ENCODE data around the gene HOTAIR.

Gene HOTAIR

DNA sequence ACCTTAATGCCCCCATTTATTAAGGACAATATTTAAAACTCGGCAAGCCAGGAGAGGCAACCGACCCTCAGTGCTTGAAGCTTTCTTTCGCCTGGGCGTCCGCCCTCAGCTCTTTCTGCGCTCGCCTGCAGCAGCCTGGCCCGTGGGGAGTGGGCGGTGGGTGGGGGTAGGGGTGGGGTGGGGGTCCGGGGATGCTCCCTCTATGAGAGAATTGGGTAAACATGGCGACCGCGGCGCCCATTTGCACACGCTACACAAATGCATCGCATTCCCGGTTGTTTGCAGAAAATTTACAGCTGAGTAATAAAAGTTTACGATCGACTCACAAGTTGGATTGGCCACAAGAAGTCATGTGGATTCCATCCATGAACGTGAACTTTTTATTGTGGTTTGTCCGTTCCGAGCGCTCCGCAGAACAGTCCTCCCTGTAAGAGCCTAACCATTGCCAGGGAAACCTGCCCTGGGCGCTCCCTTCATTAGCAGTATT lies 41.8 kb upstream of the HOTAIR start:
- ChIA-PET CTCF (interaction anchor here (0.6 to 2.3 kb wide), 6 partner anchors 10 to 192 kb away, joined by 3 to 13 read pairs (median 4); partner anchors contain the start of gene HOXC10), POLR2A (interaction anchor here (0.7 to 2.9 kb wide), 20 partner anchors 8 to 178 kb away, joined by 3 to 26 read pairs (median 4); partner anchors contain the start of genes HOXC4, HOXC5, HOXC6 and HOXC8)
- DNase-seq (ENCODE audit: extremely low spot score) = peak; percentile 60
- TF ChIP-seq SP1 (IDR thresholded peaks at IDR 0.05) (no peak), CTBP1 (IDR thresholded peaks at IDR 0.05; ENCODE audit: borderline replicate concordance) (no peak), NFRKB (IDR thresholded peaks at IDR 0.05) (no peak), TARDBP (IDR thresholded peaks at IDR 0.05) (no peak), L3MBTL2 (conservative IDR thresholded peaks at IDR 0.05) (no peak), FOXK2 (IDR thresholded peaks at IDR 0.05) (no peak)
- TF ChIP-seq, protein P1, sequence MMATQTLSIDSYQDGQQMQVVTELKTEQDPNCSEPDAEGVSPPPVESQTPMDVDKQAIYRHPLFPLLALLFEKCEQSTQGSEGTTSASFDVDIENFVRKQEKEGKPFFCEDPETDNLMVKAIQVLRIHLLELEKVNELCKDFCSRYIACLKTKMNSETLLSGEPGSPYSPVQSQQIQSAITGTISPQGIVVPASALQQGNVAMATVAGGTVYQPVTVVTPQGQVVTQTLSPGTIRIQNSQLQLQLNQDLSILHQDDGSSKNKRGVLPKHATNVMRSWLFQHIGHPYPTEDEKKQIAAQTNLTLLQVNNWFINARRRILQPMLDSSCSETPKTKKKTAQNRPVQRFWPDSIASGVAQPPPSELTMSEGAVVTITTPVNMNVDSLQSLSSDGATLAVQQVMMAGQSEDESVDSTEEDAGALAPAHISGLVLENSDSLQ (IDR thresholded peaks at IDR 0.05) = peak; percentile 46

DNA sequence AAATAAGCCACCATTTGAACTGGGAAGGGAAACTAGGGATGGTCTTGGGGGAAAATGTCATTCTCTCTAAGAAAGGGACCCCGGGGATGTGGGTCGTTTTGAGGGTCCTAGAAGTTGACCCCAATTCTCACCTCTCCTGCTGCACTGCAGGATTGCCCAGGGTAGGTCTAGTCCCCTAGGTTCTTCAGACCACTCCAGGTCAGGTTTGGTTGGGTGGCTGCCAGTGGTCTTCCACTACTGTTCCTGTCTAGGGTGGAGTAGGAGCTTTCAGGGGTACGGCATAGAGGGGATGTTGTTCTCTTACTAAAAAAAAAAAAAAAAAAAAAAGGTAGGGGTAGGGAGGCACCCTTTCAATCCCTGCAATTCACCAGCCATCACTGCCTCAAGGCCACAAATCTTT lies 41.3 kb upstream of the HOTAIR start:
- CTCF ChIA-PET = interaction anchor here (0.6 to 2.3 kb wide), 5 partner anchors 9 to 192 kb away, joined by 3 to 13 read pairs (median 4); partner anchors contain the start of gene HOXC10
- DNase-seq (ENCODE audit: extremely low spot score) = no peak
- TF ChIP-seq FOXA1 (IDR thresholded peaks at IDR 0.05) (no peak), HDGF (IDR thresholded peaks at IDR 0.05; ENCODE audit: borderline replicate concordance) (no peak), FOXK2 (IDR thresholded peaks at IDR 0.05) (no peak), L3MBTL2 (conservative IDR thresholded peaks at IDR 0.05) (no peak), CTBP1 (IDR thresholded peaks at IDR 0.05; ENCODE audit: borderline replicate concordance) (no peak), NFRKB (IDR thresholded peaks at IDR 0.05) (no peak), ELF4 (IDR thresholded peaks at IDR 0.05) (no peak)
- POLR2A ChIA-PET = interaction anchor here (0.7 to 2.9 kb wide), 16 partner anchors 8 to 134 kb away, joined by 3 to 26 read pairs (median 4); partner anchors contain the start of genes HOXC4, HOXC5, HOXC6 and HOXC8

DNA sequence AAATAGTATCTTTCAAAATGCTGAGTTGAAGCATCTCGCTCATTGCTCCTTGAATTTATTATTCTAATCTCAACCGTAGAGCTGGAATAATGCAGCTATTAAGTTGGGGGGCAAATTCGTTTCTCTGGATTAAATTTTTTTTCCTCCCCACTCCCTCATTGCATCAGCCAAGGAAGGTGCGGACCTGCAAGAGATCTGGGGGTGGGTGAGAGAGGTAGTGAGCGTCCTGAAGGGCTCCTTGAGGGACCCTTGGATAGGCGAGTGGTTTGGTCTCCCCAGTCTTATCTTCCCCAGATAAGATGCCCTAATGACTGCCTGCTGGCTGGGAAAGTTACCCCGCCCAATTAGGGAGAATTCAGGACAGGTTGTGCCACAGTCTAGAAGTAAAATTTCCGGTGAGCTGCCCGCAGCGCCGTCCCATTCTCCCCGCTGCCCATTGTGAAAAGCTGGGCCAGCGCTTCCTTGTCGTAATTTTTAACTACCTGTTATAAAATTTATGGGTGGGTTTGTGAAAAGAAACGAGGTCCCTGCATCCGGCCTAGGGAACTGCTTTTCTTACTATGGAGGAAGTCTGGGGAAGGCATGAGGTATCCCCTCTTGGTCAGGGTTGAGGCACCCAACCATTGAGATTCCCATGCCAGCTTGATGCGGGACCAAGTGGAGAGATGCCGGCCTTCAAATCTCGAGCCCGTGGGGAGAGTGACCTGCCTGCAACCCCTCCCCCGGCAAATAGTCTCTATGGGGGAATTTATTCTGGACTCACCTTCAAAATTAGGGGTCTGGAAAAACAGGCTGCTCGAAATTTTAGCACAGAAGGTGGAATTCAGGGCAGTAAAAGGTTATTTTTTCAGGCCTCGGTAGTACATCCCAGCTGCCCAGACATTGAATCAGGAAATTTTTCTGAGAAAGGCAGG lies 40.5 kb upstream of the HOTAIR start:
- TF ChIP-seq SP1 (IDR thresholded peaks at IDR 0.05) (no peak), LEF1 (IDR thresholded peaks at IDR 0.05; ENCODE audit: borderline replicate concordance) (no peak), BHLHE40 (IDR thresholded peaks at IDR 0.05; ENCODE audit: borderline replicate concordance) (no peak), ARNT (IDR thresholded peaks at IDR 0.05) (no peak), FOXM1 (IDR thresholded peaks at IDR 0.05; ENCODE audit: borderline replicate concordance) (no peak), HDGF (IDR thresholded peaks at IDR 0.05; ENCODE audit: borderline replicate concordance) (no peak), FOXA1 (IDR thresholded peaks at IDR 0.05) (no peak), CTBP1 (IDR thresholded peaks at IDR 0.05; ENCODE audit: borderline replicate concordance) (no peak), ELF4 (IDR thresholded peaks at IDR 0.05) (no peak), SUZ12 (IDR thresholded peaks at IDR 0.05) (no peak), NFRKB (IDR thresholded peaks at IDR 0.05) (no peak)
- TF ChIP-seq, protein P1 (IDR thresholded peaks at IDR 0.05) = no peak

DNA sequence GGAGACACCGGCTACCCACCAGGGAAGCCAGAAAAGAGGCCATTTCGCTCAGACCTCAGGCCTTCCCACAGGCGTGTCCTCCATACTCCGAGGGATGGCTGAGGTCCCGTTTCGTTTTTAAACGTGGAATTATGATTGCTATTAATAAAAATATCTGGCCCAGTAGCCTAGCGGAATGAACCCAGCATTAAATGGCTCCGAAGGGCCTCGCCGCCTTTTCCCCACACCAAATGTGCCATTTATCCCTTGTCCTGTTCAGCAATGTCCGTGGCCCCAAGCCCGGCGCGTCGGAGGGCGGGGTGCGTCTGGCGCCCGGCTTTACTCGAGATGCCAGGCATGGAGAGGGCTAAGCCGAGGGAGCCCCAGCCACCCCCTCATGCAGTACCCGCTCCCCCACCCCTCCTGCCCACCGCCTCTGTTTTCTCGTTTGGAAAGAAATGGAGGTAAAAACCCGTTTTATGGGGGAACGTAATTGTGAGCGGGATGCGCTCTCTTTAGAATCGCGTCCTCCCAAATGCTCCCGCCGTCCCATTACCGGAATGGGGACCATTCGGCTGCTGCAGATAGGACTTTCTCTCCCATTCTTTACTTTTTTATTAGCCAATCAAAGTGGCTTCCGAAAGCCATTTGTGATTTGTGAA lies 39.7 kb upstream of the HOTAIR start:
- no peak for TF ChIP-seq TARDBP (IDR thresholded peaks at IDR 0.05)
- TF ChIP-seq BHLHE40 (IDR thresholded peaks at IDR 0.05; ENCODE audit: borderline replicate concordance) = no peak
- no peak for TF ChIP-seq ARNT (IDR thresholded peaks at IDR 0.05)
- TF ChIP-seq ELF4 (IDR thresholded peaks at IDR 0.05) = no peak
- TF ChIP-seq LEF1 (IDR thresholded peaks at IDR 0.05; ENCODE audit: borderline replicate concordance) = no peak
- TF ChIP-seq NFRKB (IDR thresholded peaks at IDR 0.05) = no peak
- TF ChIP-seq SP1 (IDR thresholded peaks at IDR 0.05) = no peak
- no peak for TF ChIP-seq FOXK2 (IDR thresholded peaks at IDR 0.05)
- CTCF ChIA-PET = interaction anchor here (1.4 kb wide), 1 partner anchor 18 kb away, joined by 7 read pairs; the partner anchor contains the start of gene HOXC5
- POLR2A ChIA-PET = interaction anchor here (1.0 to 1.4 kb wide), 4 partner anchors 8 to 266 kb away, joined by 3 read pairs; partner anchors contain the start of gene HNRNPA1
- DNase-seq (ENCODE audit: extremely low spot score) = no peak

More for the DNA sequence above, 40.5 kb upstream of the HOTAIR start:
- DNase-seq (ENCODE audit: extremely low spot score) = no peak
- POLR2A ChIA-PET = interaction anchor here (1.0 to 2.9 kb wide), 7 partner anchors 8 to 265 kb away, joined by 3 to 26 read pairs (median 3); partner anchors contain the start of genes HNRNPA1, HOXC6 and HOXC9
- CTCF ChIA-PET = interaction anchor here (1.1 to 2.3 kb wide), 2 partner anchors 9 to 10 kb away, joined by 3 to 6 read pairs; no protein-coding TSS in a partner anchor

DNA sequence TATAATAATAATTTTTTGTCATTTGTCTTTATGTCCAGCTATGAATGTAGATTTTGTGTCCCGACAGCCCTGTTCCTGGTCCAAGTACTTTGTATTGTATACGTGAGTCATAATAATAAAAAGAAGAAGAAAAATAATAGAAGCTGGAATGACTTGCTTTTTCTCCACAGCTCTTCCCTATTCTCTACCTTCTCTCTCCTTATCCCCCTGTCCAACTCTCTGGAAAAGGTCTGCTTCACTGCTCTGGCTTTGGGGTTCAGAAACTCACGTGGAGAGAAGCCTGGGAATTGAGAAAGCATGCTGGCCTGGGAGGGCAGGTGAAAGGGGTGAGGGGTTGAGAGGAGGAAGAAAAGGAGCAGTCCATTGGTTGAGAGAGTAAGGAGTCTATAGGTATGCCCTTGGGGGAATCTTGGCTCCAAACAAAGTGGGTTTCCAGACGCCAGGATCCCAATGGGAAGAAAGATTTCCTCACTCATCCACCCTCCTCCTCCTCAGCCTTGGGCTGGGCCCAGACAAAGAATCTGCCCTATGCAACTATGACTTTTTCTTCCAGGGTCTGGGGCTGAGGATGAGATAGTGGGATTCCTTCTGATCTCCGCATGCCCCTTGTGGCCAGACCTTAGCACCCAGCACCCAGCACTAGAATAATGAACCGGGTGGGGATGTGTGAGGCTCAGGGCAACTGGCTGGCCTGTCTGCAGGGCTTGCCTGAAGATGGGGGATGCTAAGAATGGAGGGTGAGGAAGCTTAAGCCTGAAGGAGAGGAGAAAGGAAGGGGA lies 38.1 kb upstream of the HOTAIR start:
- TF ChIP-seq FOXM1 (IDR thresholded peaks at IDR 0.05; ENCODE audit: borderline replicate concordance) (no peak), NFRKB (IDR thresholded peaks at IDR 0.05) (no peak), SP1 (IDR thresholded peaks at IDR 0.05) (no peak), SUZ12 (IDR thresholded peaks at IDR 0.05) (no peak), ELF4 (IDR thresholded peaks at IDR 0.05) (no peak), HDGF (IDR thresholded peaks at IDR 0.05; ENCODE audit: borderline replicate concordance) (no peak), BHLHE40 (IDR thresholded peaks at IDR 0.05; ENCODE audit: borderline replicate concordance) (no peak)
- TF ChIP-seq, protein P1 (IDR thresholded peaks at IDR 0.05) = no peak

More for the DNA sequence above, 38.1 kb upstream of the HOTAIR start:
- CTCF ChIA-PET = interaction anchor here (0.6 to 1.4 kb wide), 5 partner anchors 9 to 160 kb away, joined by 3 to 7 read pairs (median 3); partner anchors contain the start of genes HOXC5 and HOXC9
- DNase-seq (ENCODE audit: extremely low spot score) = no peak
- POLR2A ChIA-PET = interaction anchor here (0.9 to 1.4 kb wide), 2 partner anchors 14 to 25 kb away, joined by 3 read pairs; no protein-coding TSS in a partner anchor

Data from HEK293T (cell line).